HG02885 (cell line): Measurements from ENCODE around the gene PDIA2.

Experiments used
- ATAC-seq: cut with Tn5 transposase; IDR thresholded peaks from one replicate; pipeline ENCODE4 v1.9.1; 2021; ENCODE audit warnings: mild to moderate bottlenecking; ENCODE audit not compliant: unreplicated experiment, poor library complexity

The PDIA2 gene

GRCh38 chr16:291539-291938 lies 8.6 kb downstream of the PDIA2 start:
- ATAC-seq = no peak

GRCh38 chr16:293043-293775 lies 10.2 kb downstream of the PDIA2 start:
- ATAC-seq = no peak

GRCh38 chr16:296276-296675 lies 13.3 kb downstream of the PDIA2 start:
- no peak for ATAC-seq

- ATAC-seq = no peak
These were observed 14.0 kb downstream of the PDIA2 start for GRCh38 chr16:296806-297510.

- no peak for ATAC-seq
These were observed 14.9 kb downstream of the PDIA2 start for GRCh38 chr16:297832-298231.

GRCh38 chr16:301235-301634 lies 18.3 kb downstream of the PDIA2 start:
- ATAC-seq = no peak

- no peak for ATAC-seq
These were observed 19.0 kb downstream of the PDIA2 start for GRCh38 chr16:301950-302349.

GRCh38 chr16:303760-304505 lies 21.0 kb downstream of the PDIA2 start:
- ATAC-seq = no peak

- no peak for ATAC-seq
These were observed 23.1 kb downstream of the PDIA2 start for GRCh38 chr16:305916-306626.

- no peak for ATAC-seq
These were observed 24.0 kb downstream of the PDIA2 start for GRCh38 chr16:306911-307370.

GRCh38 chr16:307691-308312 lies 24.8 kb downstream of the PDIA2 start:
- no peak for ATAC-seq

- no peak for ATAC-seq
These were observed 26.5 kb downstream of the PDIA2 start for GRCh38 chr16:309476-309875.

GRCh38 chr16:311725-312124 lies 28.8 kb downstream of the PDIA2 start:
- no peak for ATAC-seq

- ATAC-seq = no peak
These were observed 31.4 kb downstream of the PDIA2 start for GRCh38 chr16:314351-314750.

GRCh38 chr16:314795-315299 lies 31.9 kb downstream of the PDIA2 start:
- no peak for ATAC-seq

GRCh38 chr16:316741-317464 lies 33.9 kb downstream of the PDIA2 start:
- ATAC-seq = no peak

- ATAC-seq = no peak
These were observed 34.6 kb downstream of the PDIA2 start for GRCh38 chr16:317583-317982.

GRCh38 chr16:318628-319027 lies 35.7 kb downstream of the PDIA2 start:
- ATAC-seq = no peak

GRCh38 chr16:320206-320605 lies 37.2 kb downstream of the PDIA2 start:
- no peak for ATAC-seq
